ENCODE results near the gene VDAC1. TPM values are rescaled to one million over a fixed set of nuclear protein-coding genes. Genes with fewer than 3 reads are reported as not detected.

Gene VDAC1
- total RNA-seq, 4 donors from 2014 or later = 84.4 to 121 (median 112) TPM

DNA sequence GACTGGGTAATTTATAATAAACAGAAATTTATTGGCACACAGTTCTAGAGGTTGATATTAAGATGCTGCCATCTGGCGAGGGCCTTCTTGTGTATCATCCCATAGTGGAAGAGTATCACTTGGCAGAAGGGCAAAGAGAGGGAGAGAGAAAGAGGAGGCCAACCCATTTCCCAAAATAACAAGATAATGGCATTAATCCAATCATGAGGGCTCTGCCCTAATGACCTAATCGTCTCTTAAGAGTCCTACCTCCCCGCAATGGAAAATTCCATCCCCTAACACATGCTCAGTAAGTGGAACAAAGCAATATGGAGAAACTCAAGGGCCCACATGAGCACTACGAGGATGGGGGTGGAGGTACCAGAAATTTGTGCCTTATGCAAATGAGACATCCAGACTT is 17.6 kb upstream of the VDAC1 start:
- TF ChIP-seq, protein P1, sequence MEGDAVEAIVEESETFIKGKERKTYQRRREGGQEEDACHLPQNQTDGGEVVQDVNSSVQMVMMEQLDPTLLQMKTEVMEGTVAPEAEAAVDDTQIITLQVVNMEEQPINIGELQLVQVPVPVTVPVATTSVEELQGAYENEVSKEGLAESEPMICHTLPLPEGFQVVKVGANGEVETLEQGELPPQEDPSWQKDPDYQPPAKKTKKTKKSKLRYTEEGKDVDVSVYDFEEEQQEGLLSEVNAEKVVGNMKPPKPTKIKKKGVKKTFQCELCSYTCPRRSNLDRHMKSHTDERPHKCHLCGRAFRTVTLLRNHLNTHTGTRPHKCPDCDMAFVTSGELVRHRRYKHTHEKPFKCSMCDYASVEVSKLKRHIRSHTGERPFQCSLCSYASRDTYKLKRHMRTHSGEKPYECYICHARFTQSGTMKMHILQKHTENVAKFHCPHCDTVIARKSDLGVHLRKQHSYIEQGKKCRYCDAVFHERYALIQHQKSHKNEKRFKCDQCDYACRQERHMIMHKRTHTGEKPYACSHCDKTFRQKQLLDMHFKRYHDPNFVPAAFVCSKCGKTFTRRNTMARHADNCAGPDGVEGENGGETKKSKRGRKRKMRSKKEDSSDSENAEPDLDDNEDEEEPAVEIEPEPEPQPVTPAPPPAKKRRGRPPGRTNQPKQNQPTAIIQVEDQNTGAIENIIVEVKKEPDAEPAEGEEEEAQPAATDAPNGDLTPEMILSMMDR (IDR thresholded peaks at IDR 0.05; ENCODE audit: low read depth) = no peak

DNA sequence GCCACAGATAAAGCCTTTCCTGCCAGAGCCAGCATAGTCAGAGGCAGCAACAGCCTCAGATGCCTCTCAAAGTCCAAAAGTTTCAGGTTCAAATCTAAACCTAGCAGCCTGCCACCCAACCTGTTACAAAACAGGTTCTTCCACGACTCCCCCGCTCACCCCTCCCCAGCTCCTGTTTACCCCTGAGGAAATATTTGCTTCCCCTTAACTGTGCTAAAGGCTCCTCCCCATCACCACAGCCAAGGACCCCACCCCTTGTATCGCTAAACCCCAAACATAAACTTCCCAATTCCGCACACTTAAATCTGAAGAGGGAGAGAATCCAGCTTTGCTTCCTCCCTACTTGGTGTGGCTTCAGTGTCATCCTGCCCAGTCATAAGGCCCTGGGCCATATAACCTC is 15.4 kb upstream of the VDAC1 start:
- TF ChIP-seq, protein P1 (IDR thresholded peaks at IDR 0.05; ENCODE audit: low read depth) = no peak

DNA sequence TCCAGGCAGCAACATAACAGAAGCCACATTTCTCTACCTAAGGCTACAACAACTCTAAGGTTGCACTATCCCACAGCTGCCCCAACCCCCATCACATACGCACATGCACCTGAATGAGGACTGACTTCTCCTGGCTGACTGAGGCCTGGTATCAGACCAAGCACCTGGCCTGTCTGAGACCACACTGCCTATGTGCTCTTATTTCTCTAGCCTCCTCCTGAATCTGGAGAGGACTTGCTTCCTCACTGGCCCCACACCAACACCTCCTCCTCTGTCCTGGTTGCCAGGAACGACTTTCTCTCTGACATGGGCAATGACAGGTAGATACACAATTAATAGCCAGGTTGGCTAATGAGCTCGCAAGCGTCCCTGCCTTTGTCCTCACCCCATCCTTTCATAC is 14.9 kb upstream of the VDAC1 start:
- TF ChIP-seq, protein P1 (IDR thresholded peaks at IDR 0.05; ENCODE audit: low read depth) = no peak

DNA sequence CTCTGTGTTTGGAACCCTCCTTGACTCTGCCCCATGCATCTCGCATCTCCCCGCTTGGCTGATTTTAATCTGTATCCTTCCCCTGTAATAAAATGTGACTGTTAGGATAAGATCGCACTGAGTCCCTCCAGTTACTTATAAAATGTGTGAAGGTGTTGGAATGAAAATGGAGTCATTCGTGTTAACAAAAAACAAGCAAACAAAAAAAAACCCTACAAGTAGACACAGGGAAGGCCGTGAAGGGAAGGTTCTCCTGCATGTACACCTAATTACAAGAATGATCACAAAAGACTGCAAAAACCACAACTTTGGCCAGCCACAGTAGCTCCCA is 14.2 kb upstream of the VDAC1 start:
- TF ChIP-seq, protein P1 (IDR thresholded peaks at IDR 0.05; ENCODE audit: low read depth) = no peak

DNA sequence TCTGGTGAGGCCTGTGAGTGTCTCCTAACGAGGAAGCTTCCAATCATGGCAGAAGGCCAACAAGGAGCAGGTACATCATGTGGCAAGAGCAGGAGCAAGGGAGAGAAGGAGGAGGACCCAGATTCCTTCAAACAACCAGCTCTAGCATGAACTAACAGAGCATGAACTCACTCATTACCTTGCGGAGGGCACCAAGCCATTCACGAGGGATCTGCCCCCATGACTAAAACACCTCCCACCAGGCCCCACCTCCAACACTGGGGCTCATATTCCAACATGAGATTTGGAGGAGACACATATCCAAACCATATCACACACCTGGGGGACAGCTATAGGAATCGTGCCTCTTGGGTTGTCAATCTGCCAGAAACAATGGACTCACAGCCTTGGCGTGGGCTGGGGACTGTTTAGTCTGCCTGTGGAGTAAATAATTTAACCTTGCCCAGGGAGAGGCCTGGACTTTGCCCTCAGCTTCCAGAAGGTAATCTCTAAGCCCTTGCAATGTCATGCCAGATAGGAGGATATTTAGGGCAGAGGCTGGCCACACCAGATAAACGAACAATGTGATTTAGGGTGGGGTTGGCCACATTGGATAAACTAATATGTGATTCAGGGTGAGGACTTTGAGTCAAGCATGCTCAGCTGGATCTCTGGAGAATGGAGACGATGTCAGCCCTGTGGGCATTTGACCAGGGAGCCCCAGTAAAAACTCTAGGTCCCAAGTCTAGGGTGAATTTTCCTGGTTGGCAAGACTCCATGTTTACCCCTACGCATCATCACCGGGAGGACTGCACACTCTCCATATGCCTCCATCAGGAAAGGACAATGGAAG is 13.6 kb upstream of the VDAC1 start:
- TF ChIP-seq, protein P1 (IDR thresholded peaks at IDR 0.05; ENCODE audit: low read depth) = no peak

DNA sequence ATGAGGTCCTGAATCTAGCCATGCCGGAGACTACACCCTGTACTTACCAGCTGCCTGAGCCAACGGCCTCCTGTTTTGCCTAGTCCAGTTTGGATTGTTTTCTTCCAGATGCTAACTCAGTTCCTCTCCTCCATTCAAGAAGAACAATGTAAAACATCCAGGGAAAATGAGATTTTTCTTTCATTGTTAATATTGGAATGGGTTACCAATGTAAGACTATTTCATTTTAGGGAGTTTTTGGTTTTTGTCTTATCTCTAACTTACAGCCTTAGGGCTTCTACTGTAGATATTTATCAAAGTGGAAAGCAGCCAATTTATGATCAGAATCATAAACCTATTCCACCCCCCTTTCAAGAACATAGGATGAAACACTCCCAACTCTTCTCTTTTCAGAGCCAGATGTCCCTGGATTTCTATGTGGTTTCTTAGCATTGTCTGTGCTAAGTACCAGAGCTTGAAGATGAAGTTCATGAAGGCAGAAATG is 3.5 kb upstream of the VDAC1 start:
- TF ChIP-seq, protein P1 (IDR thresholded peaks at IDR 0.05; ENCODE audit: low read depth) = no peak

DNA sequence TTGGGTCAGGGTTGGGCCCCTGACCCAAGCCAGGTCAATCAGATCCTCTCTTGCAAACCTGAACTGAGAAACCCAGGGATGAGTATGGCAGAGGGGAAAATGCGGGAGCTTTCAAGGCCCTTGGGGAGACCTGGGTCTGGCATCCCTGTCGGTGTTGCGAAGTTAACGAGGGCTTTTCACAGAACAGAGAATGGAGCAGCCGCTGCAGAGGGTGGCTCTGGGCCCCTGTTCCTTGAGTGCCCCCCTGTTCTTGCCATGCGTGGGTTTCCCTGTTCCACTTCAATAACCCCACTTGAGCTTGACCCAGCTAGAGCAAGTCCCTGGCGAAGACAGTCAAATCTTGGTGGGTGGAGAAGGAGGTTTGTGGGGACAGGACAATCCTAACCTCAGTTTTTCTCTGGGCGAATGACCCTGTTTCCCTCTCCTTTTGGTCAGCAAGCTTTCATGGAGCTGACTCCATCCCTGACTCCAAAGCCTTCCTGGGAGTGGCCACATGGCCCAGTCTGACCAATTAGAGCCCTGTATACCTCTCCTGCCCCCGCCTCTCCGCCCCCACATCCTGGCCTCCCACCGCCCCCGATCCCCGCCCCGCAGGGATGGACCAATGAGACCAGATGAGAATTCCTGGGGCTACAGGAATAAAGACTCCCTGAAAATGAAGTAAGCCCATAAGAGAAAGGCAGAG is 2.9 kb upstream of the VDAC1 start:
- TF ChIP-seq, protein P1 (IDR thresholded peaks at IDR 0.05; ENCODE audit: low read depth) = no peak
